H9 (cell line): ENCODE results near the gene GRID2IP. TPM values are rescaled to one million over a fixed set of nuclear protein-coding genes. Genes with fewer than 3 reads are reported as not detected.
A peak's percentile ranks its signal among the peaks of the same experiment; 100 is the strongest.

ENCODE experiments used
- DNase-seq: peaks from one replicate; pipeline ENCODE4 v3.0.0-alpha.2; 2017
- H2AFZ ChIP-seq: one replicate; pipeline ENCODE4 v1.6.1; 2013; ENCODE audit warnings: mild to moderate bottlenecking, low read length, control low read depth, moderate library complexity
- H2AK5ac ChIP-seq: 2 replicates; pipeline ENCODE4 v1.6.1; 2013; ENCODE audit warnings: low read length, control low read depth, mixed read lengths; ENCODE audit not compliant: insufficient read length
- H2BK120ac ChIP-seq: one replicate; pipeline ENCODE4 v1.6.1; 2013; ENCODE audit warnings: low read depth, mild to moderate bottlenecking, low read length, control low read depth, inconsistent platforms; ENCODE audit not compliant: poor library complexity, severe bottlenecking
- H2BK12ac ChIP-seq: 2 replicates; pipeline ENCODE4 v1.6.1; 2013; ENCODE audit warnings: low read length, control low read depth, mixed read lengths, low read depth; ENCODE audit not compliant: insufficient read length
- H2BK15ac ChIP-seq: 2 replicates; pipeline ENCODE4 v1.6.1; 2013; ENCODE audit warnings: low read depth, low read length, control low read depth
- H2BK20ac ChIP-seq: one replicate; pipeline ENCODE4 v1.6.1; 2013; ENCODE audit warnings: low read depth, mild to moderate bottlenecking, low read length, control low read depth, inconsistent platforms; ENCODE audit not compliant: poor library complexity, severe bottlenecking
- H2BK5ac ChIP-seq: 2 replicates; pipeline ENCODE4 v1.6.1; 2013; ENCODE audit warnings: low read length, control low read depth, mixed read lengths; ENCODE audit not compliant: insufficient read length
- H3K14ac ChIP-seq: 2 replicates; pipeline ENCODE4 v1.6.1; 2013; ENCODE audit warnings: low read length, control low read depth; ENCODE audit not compliant: insufficient read depth
- H3K18ac ChIP-seq: 2 replicates; pipeline ENCODE4 v1.6.1; 2013; ENCODE audit warnings: low read depth, mild to moderate bottlenecking, mixed read lengths, low read length, control low read depth; ENCODE audit not compliant: insufficient read length
- H3K23ac ChIP-seq: 2 replicates; pipeline ENCODE4 v1.6.1; 2013; ENCODE audit warnings: low read length, control low read depth, mixed read lengths, low read depth; ENCODE audit not compliant: insufficient read length
- H3K23me2 ChIP-seq: 2 replicates; pipeline ENCODE4 v1.6.1; 2013; ENCODE audit warnings: low read depth, mild to moderate bottlenecking, mixed read lengths, low read length, control low read depth; ENCODE audit not compliant: insufficient read length, poor library complexity, severe bottlenecking
- H3K27ac ChIP-seq: 2 replicates; pipeline ENCODE4 v1.5.1; 2013; ENCODE audit warnings: low read length, control low read depth, mixed read lengths, low read depth; ENCODE audit not compliant: insufficient read length
- H3K27me3 ChIP-seq: 2 replicates; pipeline ENCODE4 v1.6.1; 2013; ENCODE audit warnings: low read length, control low read depth, inconsistent platforms; ENCODE audit not compliant: insufficient read depth
- H3K4ac ChIP-seq: 2 replicates; pipeline ENCODE4 v1.6.1; 2013; ENCODE audit warnings: low read depth, mild to moderate bottlenecking, control low read depth, inconsistent platforms, low read length, moderate library complexity
- H3K4me1 ChIP-seq: 2 replicates; pipeline ENCODE4 v1.6.1; 2013; ENCODE audit warnings: low read length, control low read depth, inconsistent platforms; ENCODE audit not compliant: insufficient read depth
- H3K4me2 ChIP-seq: 2 replicates; pipeline ENCODE4 v1.6.1; 2013; ENCODE audit warnings: low read length, control low read depth, mixed read lengths; ENCODE audit not compliant: insufficient read length, insufficient read depth
- H3K56ac ChIP-seq: 2 replicates; pipeline ENCODE4 v1.6.1; 2013; ENCODE audit warnings: low read depth, mild to moderate bottlenecking, mixed read lengths, low read length, control low read depth; ENCODE audit not compliant: insufficient read length
- H3K79me1 ChIP-seq: 2 replicates; pipeline ENCODE4 v1.6.1; 2013; ENCODE audit warnings: low read depth, mild to moderate bottlenecking, moderate library complexity, low read length, control low read depth, inconsistent platforms; ENCODE audit not compliant: insufficient read depth, poor library complexity, severe bottlenecking
- H3K79me2 ChIP-seq: 2 replicates; pipeline ENCODE4 v1.6.1; 2013; ENCODE audit warnings: low read length, control low read depth, inconsistent platforms; ENCODE audit not compliant: insufficient read depth
- H3K9ac ChIP-seq: 2 replicates; pipeline ENCODE4 v1.6.1; 2013; ENCODE audit warnings: low read length, control low read depth, mixed read lengths; ENCODE audit not compliant: insufficient read length; ENCODE audit errors: extremely low read depth
- H3K9me3 ChIP-seq: one replicate; pipeline ENCODE4 v1.6.1; 2013; ENCODE audit warnings: low read depth, low read length, inconsistent platforms; ENCODE audit not compliant: control insufficient read depth
- H3T11ph ChIP-seq: one replicate; pipeline ENCODE4 v1.6.1; 2013; ENCODE audit warnings: mild to moderate bottlenecking, low read length, control low read depth, inconsistent platforms
- H4K20me1 ChIP-seq: one replicate; pipeline ENCODE4 v1.6.1; 2013; ENCODE audit not compliant: control insufficient read depth, insufficient read length, insufficient read depth
- H4K5ac ChIP-seq: 2 replicates; pipeline ENCODE4 v1.6.1; 2013; ENCODE audit warnings: low read depth, mild to moderate bottlenecking, mixed read lengths, low read length, control low read depth; ENCODE audit not compliant: insufficient read length
- H4K8ac ChIP-seq: replicated peaks from 2 replicates; pipeline ENCODE4 v1.6.1; 2013; ENCODE audit warnings: low read length, control low read depth, mixed read lengths, low read depth; ENCODE audit not compliant: insufficient read length
- H4K91ac ChIP-seq: 2 replicates; pipeline ENCODE4 v1.6.1; 2013; ENCODE audit warnings: low read depth, mild to moderate bottlenecking, moderate library complexity, mixed read lengths, low read length, control low read depth; ENCODE audit not compliant: insufficient read length
- H3K27ac Mint-ChIP-seq, 3 experiments: 2 replicates in 2 of 3; 3 replicates in 1 of 3; pipeline ENCODE4 v1.8.0; 2020 to 2021; ENCODE audit warnings: mixed read lengths in 3 of 3, mild to moderate bottlenecking in 1 of 3, moderate library complexity in 1 of 3
- H3K27me3 Mint-ChIP-seq: 2 replicates; pipeline ENCODE4 v1.8.0; 2021; ENCODE audit warnings: low read depth, mild to moderate bottlenecking, moderate library complexity, mixed read lengths
- H3K36me3 Mint-ChIP-seq, 3 experiments: 2 replicates in 2 of 3; 3 replicates in 1 of 3; pipeline ENCODE4 v1.8.0; 2020 to 2021; ENCODE audit warnings: low read depth in 3 of 3, mixed read lengths in 3 of 3; ENCODE audit not compliant: insufficient read depth in 1 of 3
- H3K4me1 Mint-ChIP-seq, 2 experiments: 2 replicates each; pipeline ENCODE4 v1.8.0; 2020; ENCODE audit warnings: mixed read lengths in 2 of 2
- H3K4me3 Mint-ChIP-seq, 2 experiments: 2 replicates in 1 of 2; 3 replicates in 1 of 2; pipeline ENCODE4 v1.8.0; 2020 to 2021; ENCODE audit warnings: mild to moderate bottlenecking in 2 of 2, mixed read lengths in 2 of 2, moderate library complexity in 1 of 2
- H3K9me3 Mint-ChIP-seq, 2 experiments: 2 replicates in 1 of 2; 3 replicates in 1 of 2; pipeline ENCODE4 v1.8.0; 2020; ENCODE audit warnings: mild to moderate bottlenecking in 2 of 2, mixed read lengths in 2 of 2, moderate library complexity in 1 of 2
- WGBS: extraction: QIAGEN DNeasy Blood & Tissue Kit; methylation state at CpG from one replicate; pipeline ENCODE4 v1.1.7; 2013; ENCODE audit warnings: missing lambda C conversion rate, low lambda C conversion rate, mixed read lengths; ENCODE audit not compliant: insufficient read length; ENCODE audit errors: extremely low coverage; 5-methylcytosine and 5-hydroxymethylcytosine counted together
- total RNA-seq: library from RNA; stranded (reverse); gene quantifications from 2 replicates; pipeline ENCODE4 v1.2.1, GENCODE V29; 2021
- TF ChIP-seq, protein P1 (sequence below): fragments of 200-600 bp; sonication (generic); conservative IDR thresholded peaks from 3 replicates; pipeline ENCODE4 v1.8.0; 2021; ENCODE audit warnings: antibody characterized with exemption, mild to moderate bottlenecking

Gene GRID2IP
- total RNA-seq, 1 experiment from 2014 or later, result 1.7 TPM

- Histone ChIP-seq H3K79me1 (no peaks in the 10 kb centered on the region), H2BK15ac (no peak overlapping the region), H2AFZ (no peak overlapping the region), H2BK12ac (no peak overlapping the region), H4K20me1 (no peaks in the 10 kb centered on the region), H2BK20ac (no peak overlapping the region), H3K23me2 (no peaks in the 10 kb centered on the region), H3K23ac (no peak overlapping the region), H2AK5ac (no peak overlapping the region), H3K79me2 (no peaks in the 10 kb centered on the region), H2BK5ac (no peak overlapping the region), H3K56ac (no peak overlapping the region), H3T11ph (no peak overlapping the region), H3K14ac (no peak overlapping the region; the same call in 1 of the 2 replicates), H3K27me3 (no peaks in the 10 kb centered on the region), H3K9me3 (peaks cover 3% of the 10 kb centered on the region), H4K8ac (no peak overlapping the region), H3K9ac (no peak overlapping the region), H3K4me1 (no peaks in the 10 kb centered on the region), H4K91ac (no peak overlapping the region), H2BK120ac (no peak overlapping the region), H3K27ac (no peak overlapping the region), H3K4me2 (no peak overlapping the region), H4K5ac (no peak overlapping the region), H3K4ac (no peak overlapping the region), H3K18ac (no peak overlapping the region)
- TF ChIP-seq, protein P1, sequence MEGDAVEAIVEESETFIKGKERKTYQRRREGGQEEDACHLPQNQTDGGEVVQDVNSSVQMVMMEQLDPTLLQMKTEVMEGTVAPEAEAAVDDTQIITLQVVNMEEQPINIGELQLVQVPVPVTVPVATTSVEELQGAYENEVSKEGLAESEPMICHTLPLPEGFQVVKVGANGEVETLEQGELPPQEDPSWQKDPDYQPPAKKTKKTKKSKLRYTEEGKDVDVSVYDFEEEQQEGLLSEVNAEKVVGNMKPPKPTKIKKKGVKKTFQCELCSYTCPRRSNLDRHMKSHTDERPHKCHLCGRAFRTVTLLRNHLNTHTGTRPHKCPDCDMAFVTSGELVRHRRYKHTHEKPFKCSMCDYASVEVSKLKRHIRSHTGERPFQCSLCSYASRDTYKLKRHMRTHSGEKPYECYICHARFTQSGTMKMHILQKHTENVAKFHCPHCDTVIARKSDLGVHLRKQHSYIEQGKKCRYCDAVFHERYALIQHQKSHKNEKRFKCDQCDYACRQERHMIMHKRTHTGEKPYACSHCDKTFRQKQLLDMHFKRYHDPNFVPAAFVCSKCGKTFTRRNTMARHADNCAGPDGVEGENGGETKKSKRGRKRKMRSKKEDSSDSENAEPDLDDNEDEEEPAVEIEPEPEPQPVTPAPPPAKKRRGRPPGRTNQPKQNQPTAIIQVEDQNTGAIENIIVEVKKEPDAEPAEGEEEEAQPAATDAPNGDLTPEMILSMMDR, result no peak
- Mint-ChIP-seq H3K4me3 (no peak overlapping the region), H3K4me1 (no peaks in the 10 kb centered on the region), H3K9me3 (peaks cover 7% of the 10 kb centered on the region in 2 experiments), H3K36me3 (peaks cover 20 to 43% (median 23%) of the 10 kb centered on the region in 3 experiments), H3K27me3 (no peaks in the 10 kb centered on the region), H3K27ac (peak overlapping the region in 1 of 3 experiments; percentile 26; a peak in 2 of 7 replicates)
- no CpG with 5 or more reads among the region's 11 CpGs for WGBS
- DNase-seq, result no peak
Measured at GRCh38 chr7:6460990-6461584, 90.2 kb downstream of the GRID2IP start.
